NOMO-1 treated with dmso at 0.1 percent for 144 hours (cell line): ENCODE data around the gene OSBPL10.
"Not testable (repeated sequence)": the region's sequence is repeated elsewhere in the genome, so short reads cannot be mapped to it uniquely, and the experiment has no call there.

Experiments used
- DNase-seq: peaks from one replicate; lab custom pipeline; 2025; ENCODE audit not compliant: unreplicated experiment; lab: John Stamatoyannopoulos, UW

Gene OSBPL10

DNA sequence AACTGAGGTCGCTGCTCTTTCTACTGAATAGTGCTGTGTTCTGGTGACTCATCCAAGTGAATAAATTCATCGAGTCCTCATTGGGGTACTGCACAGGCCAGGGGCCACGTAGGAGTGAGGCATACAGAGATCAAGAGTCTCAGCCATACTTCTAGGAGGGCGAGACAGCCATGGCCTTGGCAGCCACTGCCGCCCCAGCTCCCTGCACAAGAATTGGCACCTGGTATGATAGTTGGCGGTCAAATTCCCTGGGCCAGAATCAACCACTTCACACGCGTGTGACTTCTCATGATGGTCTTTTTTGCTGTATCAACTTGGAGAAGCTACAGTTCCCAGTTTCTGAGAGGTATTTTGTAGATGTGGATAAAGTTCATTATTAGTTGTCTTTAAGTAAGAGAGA, 161.6 kb downstream of the OSBPL10 start:
- DNase-seq, result no peak

DNA sequence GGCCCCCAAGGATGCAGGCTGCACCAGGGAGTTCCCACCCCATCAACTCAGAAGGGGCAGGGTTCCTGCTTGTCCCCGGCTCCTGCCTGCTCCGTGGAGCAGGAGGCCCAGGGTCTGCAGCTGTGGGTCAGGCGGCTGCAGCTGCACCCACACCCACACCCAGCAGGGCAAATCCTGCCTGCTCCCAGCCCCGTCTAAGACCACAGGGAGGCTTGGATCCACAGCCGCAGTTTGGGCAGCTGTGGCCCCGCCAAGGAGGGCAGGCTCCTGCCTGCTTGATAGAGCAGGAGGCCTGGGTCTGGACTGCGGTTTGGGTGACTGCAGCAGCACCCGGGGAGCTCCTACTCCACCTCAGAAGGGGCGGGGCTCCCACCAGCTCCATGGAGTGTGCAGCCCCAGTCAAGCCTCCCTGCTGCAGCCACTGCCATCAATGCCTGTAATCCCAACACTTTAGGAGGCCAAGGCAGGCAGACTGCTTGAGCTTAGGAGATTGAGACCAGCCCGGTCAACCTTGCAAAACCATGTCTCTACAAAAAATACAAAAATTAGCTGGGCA, 163.6 kb downstream of the OSBPL10 start:
- DNase-seq, result no peak

DNA sequence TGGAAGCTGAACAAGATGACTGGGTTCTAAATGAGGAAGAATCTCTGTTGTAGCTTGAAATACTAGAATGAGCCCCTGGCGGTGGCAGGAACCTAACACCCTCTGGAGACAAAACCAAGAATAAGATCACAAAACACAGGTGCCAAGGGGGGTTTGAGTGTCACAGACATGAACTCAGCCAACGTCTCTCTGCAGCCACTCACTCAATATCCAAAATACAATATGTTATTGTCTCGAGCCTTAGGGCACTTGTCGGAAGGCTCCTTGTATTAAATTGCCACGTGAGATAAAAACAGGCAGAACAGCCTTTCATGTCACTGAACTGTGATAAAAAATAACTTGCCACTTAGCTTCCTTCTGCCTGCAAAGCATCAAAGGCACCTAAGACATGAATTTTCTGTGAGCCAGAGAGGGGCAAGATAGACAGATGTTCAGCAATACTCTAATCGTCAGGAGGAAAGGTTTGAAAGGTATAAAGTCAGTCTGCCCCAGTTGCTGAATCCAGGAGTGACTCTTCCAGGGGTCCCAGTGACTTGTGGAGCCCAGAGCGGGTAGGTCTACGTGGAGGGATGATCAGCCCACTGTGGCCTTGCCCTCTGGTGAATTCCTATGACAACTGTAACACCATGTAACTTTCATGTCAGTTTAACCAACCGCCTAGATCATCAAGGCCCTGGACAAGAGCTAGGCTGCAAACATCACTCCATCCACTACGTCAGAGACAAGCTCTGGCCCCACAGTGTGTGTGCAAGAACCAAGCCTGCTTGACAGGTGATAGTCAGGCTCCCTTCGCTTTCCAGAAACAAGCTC, 165.2 kb downstream of the OSBPL10 start:
- DNase-seq, result no peak

DNA sequence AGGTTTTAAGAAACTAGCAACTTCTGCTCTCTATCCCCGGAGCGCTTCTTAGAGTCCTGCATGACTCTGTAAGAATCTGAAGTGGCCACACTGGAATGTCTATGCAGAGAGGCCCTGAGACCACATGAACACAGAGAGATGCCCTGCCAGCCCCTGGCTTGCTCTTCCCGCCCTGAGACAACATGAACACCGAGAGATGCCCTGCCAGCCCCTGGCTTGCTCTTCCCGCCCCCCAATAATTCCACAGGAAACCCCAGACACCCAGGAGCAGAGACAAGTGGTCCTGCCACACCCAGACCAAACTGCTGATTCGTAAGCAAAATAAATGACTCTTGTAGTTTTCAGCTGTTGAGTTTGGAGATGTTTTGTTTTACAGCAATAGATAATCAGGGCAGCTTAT, 166.1 kb downstream of the OSBPL10 start:
- no peak for DNase-seq

GRCh38 chr3:31813686-31814085, 167.4 kb downstream of the OSBPL10 start:
- DNase-seq, result no peak

GRCh38 chr3:31813197-31813596, 167.9 kb downstream of the OSBPL10 start:
- no peak for DNase-seq

- no peak for DNase-seq
Observed at GRCh38 chr3:31810991-31811433, 170.1 kb downstream of the OSBPL10 start.

DNA sequence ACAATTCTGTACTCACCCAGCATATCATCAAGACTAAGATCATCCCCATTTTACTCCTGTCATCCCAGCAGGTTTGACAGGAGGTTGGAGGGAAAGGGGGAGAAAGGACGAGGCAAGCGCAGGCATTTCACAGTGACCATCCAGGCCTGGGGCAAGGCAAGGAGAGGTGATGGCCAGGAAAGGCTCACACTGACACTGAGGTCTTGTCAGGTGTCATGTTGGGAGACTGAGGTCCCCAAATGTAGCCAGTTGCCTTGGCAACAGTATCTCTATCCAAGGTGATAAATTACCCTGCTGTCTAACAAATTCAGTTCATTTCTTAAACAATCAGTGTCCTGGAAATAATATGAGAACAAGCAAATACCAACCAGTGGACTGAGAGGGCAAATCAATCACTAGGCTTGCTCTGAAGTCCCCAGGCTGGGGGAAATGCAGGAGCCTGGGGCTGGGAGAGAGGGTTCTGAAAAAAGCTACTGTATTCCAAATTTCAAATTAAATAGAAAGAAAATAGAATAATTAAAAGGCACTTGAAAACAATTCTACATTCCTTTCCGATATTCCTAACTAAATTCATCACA, 172.8 kb downstream of the OSBPL10 start:
- DNase-seq, result no peak

DNA sequence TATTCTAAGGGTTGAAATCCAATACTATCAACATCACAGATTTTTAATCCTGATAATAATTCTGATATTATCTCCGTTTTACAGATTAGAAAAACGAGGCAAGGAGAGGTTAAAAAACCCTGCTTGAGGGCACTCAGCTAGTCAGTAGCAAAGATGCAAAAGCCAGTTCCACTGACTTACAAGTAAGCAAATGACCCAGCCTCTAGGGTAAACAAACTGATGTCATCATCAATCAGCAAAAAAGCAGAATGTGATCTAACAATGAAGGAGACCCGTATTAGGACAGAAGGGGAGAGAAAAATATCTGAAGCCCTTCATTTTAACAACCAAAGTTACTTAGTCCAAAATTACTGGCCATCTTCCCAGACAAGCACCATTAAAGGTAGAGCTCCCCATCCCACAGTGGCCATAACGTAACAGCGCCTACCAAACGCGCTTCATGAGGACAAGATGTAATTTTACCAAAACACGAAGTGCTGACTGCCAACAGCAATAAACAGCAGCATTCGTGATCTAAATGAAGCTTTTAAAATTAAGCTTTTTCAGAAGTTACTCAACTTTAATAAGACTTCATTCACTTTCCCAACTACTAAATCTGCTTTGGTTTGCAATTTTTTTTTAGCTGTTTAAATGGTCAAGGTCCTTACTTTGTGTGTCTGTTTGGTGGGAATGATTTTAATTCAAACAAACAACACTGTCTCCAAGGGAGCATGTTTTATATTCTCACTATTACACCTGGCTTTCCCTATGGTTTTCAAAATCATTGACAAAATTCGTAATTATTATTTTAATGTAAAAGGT, 176.6 kb downstream of the OSBPL10 start:
- DNase-seq, result no peak

DNA sequence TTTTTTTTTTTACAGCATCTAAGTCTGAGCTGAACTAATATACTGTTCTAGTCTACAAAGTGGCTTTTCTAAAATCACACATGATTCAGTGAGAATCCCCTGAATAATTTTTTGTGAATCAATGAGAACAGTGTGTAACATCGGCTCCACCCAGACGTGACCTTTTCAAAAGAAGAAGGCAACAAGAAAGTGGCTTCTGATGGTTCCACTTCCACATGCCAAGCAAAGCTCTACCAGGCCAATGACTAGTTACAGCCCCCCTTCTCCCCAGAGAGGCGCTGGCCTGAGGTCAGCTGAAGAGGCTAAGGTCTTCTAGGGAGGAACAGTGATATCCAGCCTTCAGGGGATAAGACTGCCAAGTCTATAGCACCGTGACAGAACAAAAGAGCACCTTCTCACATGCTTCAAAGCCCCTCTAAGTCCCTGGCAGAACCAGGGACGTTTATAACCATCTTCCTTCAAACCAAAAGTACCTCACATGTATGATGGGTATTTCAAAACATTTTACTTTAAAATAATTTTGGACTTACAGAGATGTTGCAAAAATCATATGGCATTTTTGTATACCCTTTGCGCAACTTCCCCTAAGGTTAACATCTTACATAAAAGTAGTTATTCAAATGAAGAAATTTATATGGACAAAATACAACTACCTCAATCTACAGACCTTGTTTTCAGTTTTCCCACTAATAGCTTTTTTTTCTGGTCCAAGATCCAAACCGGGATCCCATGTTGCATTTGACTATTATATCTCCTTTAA, 177.9 kb downstream of the OSBPL10 start:
- DNase-seq, result peak; percentile 10

GRCh38 chr3:31800436-31800835, 180.6 kb downstream of the OSBPL10 start:
- no peak for DNase-seq

GRCh38 chr3:31798840-31799239, 182.2 kb downstream of the OSBPL10 start:
- DNase-seq, result no peak

GRCh38 chr3:31793821-31794220, 187.2 kb downstream of the OSBPL10 start:
- no peak for DNase-seq

DNA sequence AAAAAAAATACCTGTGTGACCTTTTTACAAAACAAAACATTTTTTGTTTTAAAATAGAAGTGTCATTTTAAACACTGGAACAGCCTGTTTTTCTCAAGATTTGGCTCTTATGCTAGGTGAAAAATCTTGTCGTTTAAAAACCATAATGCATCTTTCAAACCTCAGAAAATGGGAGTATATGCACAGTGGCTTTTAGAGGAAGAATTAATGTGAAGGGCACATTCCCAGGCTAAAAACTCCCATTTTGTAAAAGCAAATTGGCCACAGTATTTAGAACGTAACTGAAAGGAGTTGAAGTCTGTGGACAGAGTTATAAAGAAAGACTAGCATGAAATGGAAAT, 190.0 kb downstream of the OSBPL10 start:
- DNase-seq, result no peak

DNA sequence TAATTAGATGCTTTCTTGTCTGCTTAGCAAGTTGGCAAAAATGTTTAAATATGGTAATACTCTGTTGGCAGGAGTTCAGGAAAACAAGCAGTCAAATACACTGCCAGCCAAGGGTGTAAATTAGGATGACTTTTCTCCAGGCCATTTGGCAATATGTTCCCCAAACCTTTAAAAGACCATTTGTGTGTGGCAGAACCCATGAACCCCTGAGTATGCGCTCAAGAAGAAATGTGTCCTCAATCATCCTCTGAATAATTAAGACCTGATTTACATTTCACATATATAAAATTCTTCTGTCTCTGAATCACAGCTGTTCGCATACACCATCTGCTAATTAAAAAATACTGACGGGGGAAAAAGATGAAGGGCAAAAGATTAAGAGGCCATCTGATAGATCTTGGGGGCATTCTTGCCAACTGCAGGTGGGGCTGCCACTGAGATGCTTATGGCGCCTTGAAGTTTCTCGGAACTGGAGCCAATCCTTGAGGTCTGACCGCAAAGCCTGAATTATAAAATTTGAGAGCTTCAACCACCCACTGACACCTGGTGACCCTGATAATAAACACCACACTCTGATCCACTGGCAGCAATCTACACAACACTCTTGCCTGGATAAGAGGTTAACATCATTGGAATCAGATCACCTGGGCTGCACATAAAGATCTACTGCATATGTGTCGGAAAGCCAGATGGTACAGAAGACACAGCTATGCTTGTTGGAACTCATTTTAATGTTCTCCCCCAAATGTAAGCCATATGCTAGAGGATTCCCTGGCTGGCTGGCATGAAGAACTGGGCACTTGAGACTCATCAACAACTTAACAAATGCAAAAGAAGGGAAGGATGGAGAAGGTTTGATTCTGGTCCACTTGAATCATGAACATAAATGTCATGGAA, 190.6 kb downstream of the OSBPL10 start:
- no peak for DNase-seq

DNA sequence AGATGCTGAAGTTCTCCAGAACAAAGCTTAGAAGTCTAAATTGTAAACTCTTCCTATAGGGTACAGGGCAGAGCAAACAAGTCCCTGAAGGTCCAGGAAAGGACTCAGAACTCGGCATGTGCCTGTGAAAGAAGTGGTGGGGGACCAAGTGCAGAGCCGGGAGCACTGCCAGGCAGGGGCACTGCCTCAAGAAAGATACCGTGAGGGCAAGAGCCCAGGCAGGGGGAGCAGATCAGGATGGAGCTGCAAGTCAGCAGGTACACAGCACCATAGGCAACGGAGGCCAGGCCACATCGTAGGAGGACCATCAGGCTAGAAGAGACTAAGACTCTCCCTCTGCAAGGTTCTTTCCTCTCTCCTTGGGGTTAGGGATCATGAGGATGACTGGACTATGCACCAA, 191.6 kb downstream of the OSBPL10 start:
- DNase-seq, result no peak

DNA sequence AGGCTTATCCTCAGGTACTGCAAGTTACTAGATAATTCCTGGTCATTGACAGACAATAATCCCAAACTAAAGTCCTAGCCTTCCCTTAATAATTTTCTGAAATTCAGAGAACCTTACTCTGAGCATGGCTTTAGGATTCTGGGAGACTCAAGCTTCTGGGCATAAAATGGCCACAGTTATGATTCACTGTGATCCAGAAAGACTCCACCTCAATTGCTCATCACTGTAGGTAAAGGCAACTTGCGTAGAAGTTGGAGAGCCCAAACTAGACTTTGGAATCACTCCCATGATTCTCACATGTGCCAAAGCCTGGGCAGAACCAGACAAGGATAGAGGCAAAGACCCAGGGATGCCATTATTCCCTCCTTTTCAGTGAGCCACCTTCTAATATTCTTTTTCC, 195.3 kb downstream of the OSBPL10 start:
- no peak for DNase-seq

GRCh38 chr3:31785286-31785685, 195.8 kb downstream of the OSBPL10 start:
- no peak for DNase-seq

GRCh38 chr3:31783851-31784250, 197.2 kb downstream of the OSBPL10 start:
- not testable (repeated sequence) for DNase-seq

DNA sequence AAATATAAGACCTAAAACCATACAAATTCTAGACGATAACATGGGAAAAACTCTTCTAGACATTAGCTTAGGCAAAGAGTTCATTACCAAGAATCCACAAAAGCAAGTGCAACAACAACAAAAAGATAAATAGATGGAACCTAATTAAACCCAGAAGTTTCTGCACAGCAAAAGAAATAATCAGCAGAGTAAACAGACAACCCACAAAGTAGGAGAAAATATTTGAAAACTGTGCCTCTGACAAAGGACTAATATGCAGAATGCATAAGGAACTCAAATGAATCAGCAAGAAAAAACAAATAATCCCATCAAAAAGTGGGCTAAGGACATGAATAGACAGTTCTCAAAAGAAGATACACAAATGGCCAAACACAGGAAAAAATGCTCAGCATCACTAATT, 198.8 kb downstream of the OSBPL10 start:
- DNase-seq, result not testable (repeated sequence)
